ENCODE measurements around the gene PNPLA1. TPM values are rescaled to one million over a fixed set of nuclear protein-coding genes. Genes with fewer than 3 reads are reported as not detected.

The PNPLA1 gene
- total RNA-seq, 1 experiment from 2014 or later = 0.17 TPM

DNA sequence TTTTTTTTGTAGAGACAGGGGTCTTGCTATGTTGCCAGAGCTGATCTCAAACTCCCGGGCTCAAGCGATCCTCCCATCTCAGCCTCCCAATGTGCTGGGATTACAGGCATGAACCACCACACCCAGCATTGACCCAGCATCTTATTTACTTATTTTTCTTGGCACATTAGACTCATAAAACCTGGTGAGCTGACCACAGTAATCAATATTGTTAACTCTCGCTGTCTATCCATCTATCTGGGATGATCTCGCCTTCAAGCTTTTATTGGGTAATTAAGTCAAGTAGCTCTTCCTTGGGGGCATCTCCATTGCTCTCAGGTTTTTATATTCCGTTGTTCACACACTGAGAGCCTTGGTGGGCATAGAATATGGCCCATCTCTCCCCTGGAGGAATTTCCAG lies 17.0 kb downstream of the PNPLA1 start:
- no peaks in the 10 kb centered on the region for H3K9me3 ChIP-seq (ENCODE audit: insufficient read depth, low read depth)
- no peaks in the 10 kb centered on the region for H3K36me3 ChIP-seq (ENCODE audit: low read depth)
- intact Hi-C loops (cut with micrococcal nuclease; ENCODE audit: unreplicated experiment) = no loop called here
- H3K4me3 ChIP-seq = no peak overlapping the region
- H3K27ac ChIP-seq = no peak overlapping the region
- ChIA-PET CTCF (no interaction called here), POLR2A (ENCODE audit: unreplicated experiment) (interaction anchor here (0.6 kb wide), 1 partner anchor 1393 kb away, joined by 8 read pairs; no protein-coding TSS in a partner anchor)
- no peak overlapping the region for H2AFZ ChIP-seq
- H3F3A ChIP-seq (ENCODE audit: insufficient read depth, low read depth) = peaks cover 33% of the 10 kb centered on the region
- no peaks in the 10 kb centered on the region for H3K27me3 ChIP-seq (ENCODE audit: insufficient read depth, low read depth)
- TF ChIP-seq EZH2 (IDR thresholded peaks at IDR 0.05; ENCODE audit: low read depth) = no peak
- TF ChIP-seq, protein P1, sequence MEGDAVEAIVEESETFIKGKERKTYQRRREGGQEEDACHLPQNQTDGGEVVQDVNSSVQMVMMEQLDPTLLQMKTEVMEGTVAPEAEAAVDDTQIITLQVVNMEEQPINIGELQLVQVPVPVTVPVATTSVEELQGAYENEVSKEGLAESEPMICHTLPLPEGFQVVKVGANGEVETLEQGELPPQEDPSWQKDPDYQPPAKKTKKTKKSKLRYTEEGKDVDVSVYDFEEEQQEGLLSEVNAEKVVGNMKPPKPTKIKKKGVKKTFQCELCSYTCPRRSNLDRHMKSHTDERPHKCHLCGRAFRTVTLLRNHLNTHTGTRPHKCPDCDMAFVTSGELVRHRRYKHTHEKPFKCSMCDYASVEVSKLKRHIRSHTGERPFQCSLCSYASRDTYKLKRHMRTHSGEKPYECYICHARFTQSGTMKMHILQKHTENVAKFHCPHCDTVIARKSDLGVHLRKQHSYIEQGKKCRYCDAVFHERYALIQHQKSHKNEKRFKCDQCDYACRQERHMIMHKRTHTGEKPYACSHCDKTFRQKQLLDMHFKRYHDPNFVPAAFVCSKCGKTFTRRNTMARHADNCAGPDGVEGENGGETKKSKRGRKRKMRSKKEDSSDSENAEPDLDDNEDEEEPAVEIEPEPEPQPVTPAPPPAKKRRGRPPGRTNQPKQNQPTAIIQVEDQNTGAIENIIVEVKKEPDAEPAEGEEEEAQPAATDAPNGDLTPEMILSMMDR (conservative IDR thresholded peaks at IDR 0.05) = no peak
- no peaks in the 10 kb centered on the region for H4K20me1 ChIP-seq (ENCODE audit: insufficient read depth)
- H3K4me1 ChIP-seq (replicated peaks; ENCODE audit: insufficient read depth) = peaks cover 61% of the 10 kb centered on the region
- no peak overlapping the region for H3K4me2 ChIP-seq
- no peaks in the 10 kb centered on the region for H3K79me2 ChIP-seq (ENCODE audit: low read depth)
- no peak for DNase-seq
- H3K9me2 ChIP-seq (ENCODE audit: insufficient read depth) = no peaks in the 10 kb centered on the region
- no TSS peak for BruUV-seq (replicated peaks)

GRCh38 chr6:36289281-36289878 lies 19.5 kb downstream of the PNPLA1 start:
- H3K9me2 ChIP-seq (ENCODE audit: insufficient read depth) = no peaks in the 10 kb centered on the region
- no peak overlapping the region for H2AFZ ChIP-seq
- H4K20me1 ChIP-seq (ENCODE audit: insufficient read depth) = no peaks in the 10 kb centered on the region
- peaks cover 33% of the 10 kb centered on the region for H3F3A ChIP-seq (ENCODE audit: insufficient read depth, low read depth)
- H3K27me3 ChIP-seq (ENCODE audit: insufficient read depth, low read depth) = no peaks in the 10 kb centered on the region
- peak overlapping the region; percentile 73 for H3K27ac ChIP-seq
- POLR2A ChIA-PET (ENCODE audit: unreplicated experiment) = interaction anchor here (0.5 to 0.6 kb wide), 4 partner anchors 75 to 458 kb away, joined by 3 to 4 read pairs (median 3); no protein-coding TSS in a partner anchor
- peak overlapping the region; percentile 64 for H3K4me2 ChIP-seq
- H3K4me1 ChIP-seq (replicated peaks; ENCODE audit: insufficient read depth) = peaks cover 64% of the 10 kb centered on the region
- BruUV-seq (replicated peaks) = no TSS peak
- no peaks in the 10 kb centered on the region for H3K79me2 ChIP-seq (ENCODE audit: low read depth)
- DNase-seq = peak; percentile 62 to 89
- CTCF ChIA-PET = interaction anchor here (1.2 kb wide), 1 partner anchor 13 kb away, joined by 3 read pairs; no protein-coding TSS in a partner anchor
- intact Hi-C loops (cut with micrococcal nuclease; ENCODE audit: unreplicated experiment) = no loop called here
- H3K9me3 ChIP-seq (ENCODE audit: insufficient read depth, low read depth) = no peaks in the 10 kb centered on the region
- no peak overlapping the region for H3K4me3 ChIP-seq
- no peaks in the 10 kb centered on the region for H3K36me3 ChIP-seq (ENCODE audit: low read depth)
- TF ChIP-seq, protein P1 (conservative IDR thresholded peaks at IDR 0.05) = no peak
- TF ChIP-seq EZH2 (IDR thresholded peaks at IDR 0.05; ENCODE audit: low read depth) = no peak

DNA sequence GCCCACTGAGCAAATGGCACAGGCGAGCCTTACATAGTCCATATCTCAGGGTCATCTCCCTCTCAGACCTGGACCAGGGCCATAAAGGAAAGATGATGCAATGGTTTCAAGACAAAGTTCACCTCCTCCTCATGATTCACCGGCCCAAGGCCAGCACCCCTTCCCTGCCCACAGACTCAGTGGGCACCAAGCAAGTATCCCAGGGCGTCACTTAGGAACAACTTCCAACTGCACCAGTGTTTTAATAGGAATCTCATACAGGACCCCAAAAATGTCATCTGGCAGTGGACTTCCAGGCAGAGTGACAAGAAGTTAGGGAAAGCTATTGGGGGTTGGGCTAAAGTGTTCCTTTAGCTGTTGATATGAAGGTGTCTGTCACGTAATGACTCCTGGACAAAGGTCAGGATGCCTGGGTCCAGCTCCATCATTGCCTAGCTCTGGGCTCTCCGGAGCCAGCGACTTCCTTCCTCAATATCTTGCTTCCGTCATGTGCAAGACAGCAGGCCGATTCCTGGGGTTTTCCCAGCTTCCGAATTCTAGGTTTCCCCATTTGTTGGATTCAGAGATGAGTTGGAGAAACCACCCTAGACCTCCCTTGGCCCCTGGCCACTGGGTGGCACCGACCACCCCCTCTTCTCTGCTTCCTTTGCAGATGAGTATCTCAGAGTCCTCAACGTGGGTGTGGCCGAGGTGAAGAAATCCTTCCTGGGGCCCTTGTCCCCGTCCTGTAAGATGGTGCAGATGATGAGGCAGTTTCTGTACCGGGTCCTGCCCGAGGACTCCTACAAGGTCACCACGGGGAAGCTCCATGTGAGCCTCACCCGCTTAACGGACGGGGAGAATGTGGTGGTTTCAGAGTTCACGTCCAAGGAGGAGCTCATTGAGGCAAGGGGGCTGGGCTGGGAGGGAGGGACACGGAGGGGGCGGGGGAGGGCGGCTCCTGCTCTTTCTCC lies 21.1 kb downstream of the PNPLA1 start:
- H3K9me2 ChIP-seq (ENCODE audit: insufficient read depth) = no peaks in the 10 kb centered on the region

More for the DNA sequence above, 21.1 kb downstream of the PNPLA1 start:
- Histone ChIP-seq H4K20me1 (ENCODE audit: insufficient read depth) (no peaks in the 10 kb centered on the region), H2AFZ (no peak overlapping the region), H3K36me3 (ENCODE audit: low read depth) (no peaks in the 10 kb centered on the region), H3F3A (ENCODE audit: insufficient read depth, low read depth) (peaks cover 33% of the 10 kb centered on the region), H3K9me3 (ENCODE audit: insufficient read depth, low read depth) (no peaks in the 10 kb centered on the region), H3K4me3 (no peak overlapping the region), H3K27ac (peak overlapping the region; percentile 73), H3K4me1 (replicated peaks; ENCODE audit: insufficient read depth) (peaks cover 62% of the 10 kb centered on the region), H3K4me2 (peak overlapping the region; percentile 64), H3K79me2 (ENCODE audit: low read depth) (no peaks in the 10 kb centered on the region), H3K27me3 (ENCODE audit: insufficient read depth, low read depth) (no peaks in the 10 kb centered on the region)
- intact Hi-C loops (cut with micrococcal nuclease; ENCODE audit: unreplicated experiment) = no loop called here
- BruUV-seq (replicated peaks) = no TSS peak
- POLR2A ChIA-PET (ENCODE audit: unreplicated experiment) = no interaction called here
- no peak for TF ChIP-seq EZH2 (IDR thresholded peaks at IDR 0.05; ENCODE audit: low read depth)
- TF ChIP-seq, protein P1 (conservative IDR thresholded peaks at IDR 0.05) = no peak
- CTCF ChIA-PET = no interaction called here
- peak; percentile 45 to 73 for DNase-seq
